Epidermal melanocyte (primary cell): ENCODE results near the gene TRIM16.
"Not testable (repeated sequence)": the region's sequence is repeated elsewhere in the genome, so short reads cannot be mapped to it uniquely, and the experiment has no call there.

Source experiments
- DNase-seq: peaks from one replicate; pipeline ENCODE4 v3.0.0; 2011; ENCODE audit warnings: low spot score; ENCODE audit not compliant: insufficient read length

Gene TRIM16

GRCh38 chr17:15659236-15659635 is 24.9 kb downstream of the TRIM16 start:
- DNase-seq, result no peak

DNA sequence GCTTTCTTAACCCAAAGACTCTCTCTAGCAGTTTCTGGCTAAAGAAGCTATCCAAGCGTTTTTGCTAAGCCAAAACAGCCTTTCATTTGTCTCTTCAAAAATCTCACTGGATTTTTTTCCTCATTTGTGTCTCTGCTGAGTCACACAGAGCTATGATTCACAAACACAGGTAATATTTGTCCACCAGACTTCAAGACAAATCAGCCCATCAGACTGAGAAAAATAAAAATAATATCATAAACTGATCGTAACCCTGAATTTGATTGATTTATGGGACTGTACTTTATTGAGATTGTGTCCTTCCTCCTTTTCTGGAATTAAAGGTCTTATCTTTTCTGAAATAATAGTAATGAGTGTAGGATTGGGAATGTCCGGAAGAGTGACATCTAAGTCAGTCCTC is 25.8 kb downstream of the TRIM16 start:
- no peak for DNase-seq

DNA sequence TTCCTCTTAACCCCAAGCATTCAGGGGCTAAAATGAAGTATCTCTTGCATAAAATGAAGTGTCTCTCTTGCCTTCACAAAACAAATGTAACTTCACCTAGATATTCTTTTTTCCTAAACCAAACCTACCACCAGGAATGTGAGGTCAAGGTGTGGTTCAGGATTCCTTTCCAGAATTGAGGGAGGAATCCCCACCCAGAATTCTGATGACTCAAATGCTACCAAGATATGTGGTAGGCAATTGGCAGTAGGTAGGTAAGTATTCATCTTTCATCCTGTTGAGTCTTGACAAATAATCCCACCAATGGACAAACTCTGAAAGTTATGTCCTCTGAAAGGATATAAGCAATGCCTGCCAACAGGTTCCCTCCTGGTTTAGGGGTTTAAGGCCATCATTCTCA is 26.2 kb downstream of the TRIM16 start:
- DNase-seq, result no peak

DNA sequence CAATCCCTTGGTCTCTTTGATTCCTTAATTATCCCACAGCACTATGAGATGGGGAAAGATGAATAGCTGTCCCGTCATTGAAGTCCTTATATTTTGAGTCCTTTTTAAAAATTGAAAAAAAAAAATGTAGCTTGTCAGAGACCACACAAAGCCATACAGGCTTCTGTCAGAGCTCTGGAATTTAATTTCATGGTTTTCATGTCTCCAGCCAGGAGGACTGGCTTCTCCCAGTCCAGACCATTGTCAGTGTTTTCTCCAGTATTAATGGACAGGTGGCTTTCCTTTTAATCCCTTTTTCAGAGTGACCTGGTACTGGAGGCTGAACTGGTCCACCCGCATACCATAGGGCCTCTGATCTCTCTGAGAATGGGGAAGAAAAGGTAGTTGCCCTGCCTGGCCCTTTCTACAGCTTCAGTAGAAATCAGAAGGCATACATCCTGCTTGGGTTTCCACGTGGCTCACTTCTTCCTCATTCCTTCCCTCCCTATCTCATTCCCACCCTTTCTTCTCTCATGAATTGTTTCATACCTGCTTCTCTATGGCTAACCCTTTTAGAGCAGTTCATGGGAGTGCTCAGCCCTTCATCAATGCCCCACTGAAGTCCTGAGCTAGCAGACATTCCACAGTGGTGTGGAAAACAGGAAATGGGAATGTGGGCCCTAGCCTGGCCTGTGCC is 29.1 kb downstream of the TRIM16 start:
- no peak for DNase-seq

GRCh38 chr17:15654401-15654800 is 29.7 kb downstream of the TRIM16 start:
- not testable (repeated sequence) for DNase-seq

DNA sequence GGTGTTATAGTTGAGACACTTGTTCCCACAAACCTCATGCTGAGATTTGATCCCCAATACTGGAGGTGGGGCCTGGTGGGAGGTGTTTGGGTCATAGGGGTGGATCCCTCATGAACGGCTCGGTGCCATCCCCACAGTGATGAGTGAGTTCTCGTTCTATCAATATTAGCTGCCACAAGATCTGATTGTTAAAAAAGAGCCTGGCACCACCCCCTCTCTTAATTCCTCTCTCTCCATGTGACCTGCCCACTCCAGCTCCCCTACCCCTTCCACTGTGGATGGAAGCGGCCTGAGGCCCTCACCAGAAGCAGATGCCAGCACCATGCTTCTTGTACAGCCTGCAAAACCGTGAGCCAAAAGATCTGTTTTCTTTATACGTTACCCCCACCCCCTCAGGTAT is 31.2 kb downstream of the TRIM16 start:
- DNase-seq, result no peak

DNA sequence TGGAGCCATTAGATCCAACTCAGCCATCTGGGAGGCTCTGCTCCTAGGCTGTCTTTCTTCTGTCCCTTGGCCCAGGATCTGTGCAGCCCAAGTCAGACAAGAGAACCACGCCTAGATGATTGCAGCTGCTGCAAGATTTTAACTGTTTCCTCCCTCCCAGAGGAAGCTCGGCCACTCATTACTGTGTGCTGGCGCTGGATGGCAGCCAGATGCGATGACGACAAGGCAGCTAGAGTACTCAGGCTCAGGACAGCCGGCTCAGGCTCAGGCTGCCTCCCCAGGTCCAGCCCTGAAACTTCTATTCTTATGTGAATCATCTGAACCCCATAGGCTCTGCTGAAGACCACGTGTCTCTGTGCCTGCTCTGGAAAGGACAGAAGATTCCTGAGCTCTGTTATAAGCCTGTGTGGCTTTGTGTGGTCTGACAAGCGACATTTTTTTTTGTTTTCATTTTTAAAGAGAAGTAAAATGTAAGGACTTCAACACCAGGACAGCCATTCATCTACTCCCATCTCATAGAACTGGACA is 32.5 kb downstream of the TRIM16 start:
- peak; percentile 56 for DNase-seq

DNA sequence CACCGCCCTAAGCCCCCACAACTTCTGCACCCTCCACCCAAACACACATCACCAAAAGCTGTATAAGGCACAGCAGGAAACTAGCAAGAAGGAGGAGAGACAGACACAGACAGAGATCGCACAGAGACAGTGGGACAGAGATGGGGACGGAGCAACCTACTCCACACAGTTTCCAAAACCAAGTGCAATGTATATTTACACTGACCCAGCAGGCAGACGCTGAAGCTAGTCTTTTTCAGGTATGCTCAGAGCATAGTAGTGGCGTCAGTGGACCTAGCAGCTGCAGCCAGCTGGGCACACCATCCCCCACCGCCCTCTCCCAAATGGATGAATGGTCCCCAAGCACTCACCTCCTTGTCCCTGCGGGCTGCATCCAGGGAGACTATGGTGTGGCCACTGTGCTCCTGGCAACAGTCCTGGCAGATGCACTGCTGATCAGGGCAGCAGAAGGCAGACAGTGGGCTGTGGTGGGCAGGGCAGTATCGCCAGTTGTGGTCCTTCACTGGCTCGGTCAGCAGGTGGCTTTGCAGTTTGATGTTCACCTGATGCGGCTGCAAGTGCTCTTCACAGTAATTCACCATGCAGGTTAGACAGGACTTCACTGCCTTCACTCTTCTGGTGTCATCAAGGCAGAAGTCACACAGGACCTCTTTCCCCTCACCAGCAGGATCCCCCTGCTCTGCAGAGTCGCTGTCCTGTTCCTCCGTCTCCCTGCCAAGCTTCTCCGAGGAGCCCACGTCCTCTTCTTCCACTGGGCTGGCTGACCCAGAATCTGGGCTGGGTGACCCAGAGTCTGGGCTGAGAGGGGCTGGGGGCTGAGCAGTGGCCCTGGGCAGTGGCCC is 33.1 kb downstream of the TRIM16 start:
- no peak for DNase-seq

- no peak for DNase-seq
Measured at GRCh38 chr17:15649861-15650421, 34.2 kb downstream of the TRIM16 start.

GRCh38 chr17:15648386-15648785 is 35.7 kb downstream of the TRIM16 start:
- no peak for DNase-seq

DNA sequence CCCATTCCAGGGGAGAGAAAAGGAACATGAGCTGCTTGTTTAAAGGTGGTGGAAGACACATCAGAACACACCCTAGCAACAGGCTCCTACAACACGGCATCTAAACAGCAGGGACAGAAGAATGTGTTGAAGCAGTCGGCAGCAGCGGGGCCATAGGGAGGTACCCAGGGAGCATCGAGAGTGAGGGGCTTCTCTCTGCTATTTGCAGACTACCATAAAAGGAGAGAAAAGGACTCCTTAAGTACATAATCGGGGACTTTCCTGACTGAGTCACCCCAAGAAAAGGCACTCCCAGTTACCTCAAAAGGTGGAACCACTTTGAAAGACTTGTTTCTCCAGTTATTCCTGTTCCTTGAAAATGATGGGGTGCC is 38.2 kb downstream of the TRIM16 start:
- not testable (repeated sequence) for DNase-seq

- DNase-seq, result not testable (repeated sequence)
Measured at GRCh38 chr17:15645099-15645941, 38.8 kb downstream of the TRIM16 start.

- not testable (repeated sequence) for DNase-seq
Measured at GRCh38 chr17:15642505-15643251, 41.4 kb downstream of the TRIM16 start.

GRCh38 chr17:15642014-15642413 is 42.1 kb downstream of the TRIM16 start:
- not testable (repeated sequence) for DNase-seq

DNA sequence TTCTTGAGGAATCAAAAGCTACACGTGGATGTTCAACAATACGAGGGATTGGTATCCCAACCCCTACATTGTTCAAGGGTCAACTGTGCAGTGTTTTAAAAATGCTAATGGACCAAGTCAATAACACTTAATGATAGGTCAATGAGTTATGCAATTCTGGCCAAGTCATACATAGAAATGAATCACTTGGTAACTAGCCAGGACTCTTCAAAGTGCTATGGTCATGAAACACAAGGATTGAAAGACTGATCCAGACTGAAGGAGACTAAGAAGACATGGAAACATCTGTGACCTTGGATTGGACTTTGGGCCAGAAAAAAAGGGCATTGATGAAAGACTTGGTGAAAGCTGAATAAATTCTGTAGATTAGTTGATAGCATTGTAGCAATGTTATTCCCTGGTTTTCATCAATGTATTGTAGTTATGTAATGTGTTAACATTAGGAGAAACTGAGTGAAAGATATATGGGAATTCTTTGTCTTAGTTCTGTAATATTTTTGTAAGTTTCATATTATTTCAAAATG is 53.1 kb downstream of the TRIM16 start:
- not testable (repeated sequence) for DNase-seq

DNA sequence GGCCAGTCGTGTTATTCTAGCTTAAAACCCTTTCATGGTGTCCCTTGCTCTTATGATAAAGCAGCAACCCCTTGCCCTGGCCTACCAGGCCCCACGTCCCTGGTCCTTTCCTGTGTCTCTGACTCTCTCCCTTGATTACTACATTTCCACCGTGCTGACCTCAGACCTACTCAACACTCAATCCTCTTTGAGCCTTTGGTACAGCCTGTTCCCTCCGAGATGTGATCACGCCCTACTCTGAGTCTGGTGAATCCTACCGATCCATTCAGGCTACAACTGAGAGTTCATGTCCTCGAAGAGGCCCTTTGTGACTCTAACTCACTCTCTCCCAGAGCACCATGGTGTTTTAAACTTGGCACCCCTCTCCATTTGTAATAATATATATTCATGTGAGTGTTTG is 54.1 kb downstream of the TRIM16 start:
- not testable (repeated sequence) for DNase-seq

DNA sequence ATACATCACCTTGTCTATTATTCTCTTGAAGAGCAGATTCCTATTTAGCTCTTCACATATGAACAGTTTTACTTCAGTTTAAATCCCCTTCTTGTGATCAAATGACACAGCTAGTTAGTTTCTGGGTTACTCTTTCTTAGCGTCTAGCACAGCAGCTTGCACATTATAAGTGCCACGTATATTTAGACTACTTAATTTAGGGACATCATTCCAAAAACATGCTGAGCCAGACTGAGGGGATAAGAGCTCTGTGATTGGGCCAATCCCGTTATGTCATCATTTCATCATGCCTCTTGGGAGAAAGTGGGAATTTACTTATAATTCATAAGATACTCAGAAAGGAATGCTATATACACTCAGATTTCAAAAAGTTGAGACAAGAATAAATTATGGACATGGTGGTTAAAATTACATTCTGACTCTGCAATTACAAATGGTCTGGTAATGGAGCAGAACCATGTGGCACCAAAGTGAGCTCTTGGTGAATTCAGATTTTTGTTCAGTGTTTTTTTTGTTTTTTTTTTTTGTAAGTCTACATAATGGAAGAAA is 60.4 kb downstream of the TRIM16 start:
- DNase-seq, result peak; percentile 12

- not testable (repeated sequence) for DNase-seq
Measured at GRCh38 chr17:15623255-15623654, 60.9 kb downstream of the TRIM16 start.

DNA sequence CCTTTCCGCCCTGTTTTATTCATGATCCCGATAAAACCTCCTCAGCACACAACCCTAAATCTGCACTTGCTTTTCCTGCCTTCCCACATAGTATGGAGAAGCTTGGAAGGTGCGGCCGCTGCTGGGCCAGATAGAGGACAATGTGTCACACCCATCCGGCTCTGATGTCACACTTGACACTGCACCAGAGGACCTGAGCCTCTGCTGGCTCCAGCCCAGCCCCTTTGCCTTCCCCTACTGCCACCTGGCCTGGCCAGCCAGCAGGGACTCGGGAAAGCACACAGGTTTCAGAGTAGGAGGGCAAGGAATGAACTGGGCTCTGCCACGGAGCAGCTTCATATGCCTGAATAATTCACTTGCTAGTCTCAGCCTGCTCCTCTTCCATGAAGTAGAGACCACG is 62.0 kb downstream of the TRIM16 start:
- not testable (repeated sequence) for DNase-seq
